Fibroblast of skin of left quadriceps (primary cell): ENCODE results near the gene FAM241B.

Source experiments
- DNase-seq, 2 experiments: peaks; one replicate each; pipeline ENCODE4 v3.0.0-alpha.2; 2013; ENCODE audit warnings: low read depth in 2 of 2

The FAM241B gene, protein sequence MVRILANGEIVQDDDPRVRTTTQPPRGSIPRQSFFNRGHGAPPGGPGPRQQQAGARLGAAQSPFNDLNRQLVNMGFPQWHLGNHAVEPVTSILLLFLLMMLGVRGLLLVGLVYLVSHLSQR

DNA sequence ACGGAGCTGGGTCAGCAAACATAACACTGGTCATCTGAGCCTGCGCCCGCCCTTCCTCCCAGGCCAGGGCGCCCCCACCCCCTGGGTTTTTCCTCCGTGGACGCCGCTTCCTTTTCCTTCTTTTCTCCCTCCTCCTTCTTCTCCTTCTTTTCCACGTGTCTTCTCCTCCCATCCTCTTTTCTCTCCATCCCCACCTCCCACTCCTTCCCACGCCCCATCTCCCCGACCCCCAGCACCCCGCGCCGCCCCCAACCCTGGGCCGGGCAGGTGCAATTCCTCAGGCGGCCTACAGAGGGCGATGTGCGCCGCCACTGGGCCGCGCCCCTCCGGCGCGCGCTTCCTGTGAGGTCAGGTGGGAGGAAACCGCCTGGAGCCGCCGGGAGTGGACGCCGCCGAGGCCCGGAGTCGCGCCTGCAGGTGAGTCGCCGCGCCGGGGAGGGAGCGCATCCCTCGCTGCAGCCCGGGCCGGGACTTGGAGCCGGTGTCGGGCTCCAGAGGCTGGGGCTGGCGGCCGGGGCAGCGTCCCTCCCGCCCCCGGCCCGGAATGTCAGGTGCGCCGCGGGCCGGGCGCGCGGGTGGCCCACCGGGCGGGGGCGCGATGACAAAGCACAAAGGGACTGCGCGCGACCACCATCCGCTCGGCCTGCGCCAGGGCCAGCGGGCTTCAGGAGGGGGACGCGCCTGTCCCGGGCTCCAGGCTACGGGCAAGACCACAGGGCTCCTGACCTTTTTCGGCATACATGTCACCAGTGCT, at the start of gene FAM241B:
FAM241B (plus strand) TSS at position 351 of the 754 bp plus-strand sequence. CDS start 1,497 bp downstream, outside the sequence.
- DNase-seq, result peak in 1 of 2 experiments; percentile 4

DNA sequence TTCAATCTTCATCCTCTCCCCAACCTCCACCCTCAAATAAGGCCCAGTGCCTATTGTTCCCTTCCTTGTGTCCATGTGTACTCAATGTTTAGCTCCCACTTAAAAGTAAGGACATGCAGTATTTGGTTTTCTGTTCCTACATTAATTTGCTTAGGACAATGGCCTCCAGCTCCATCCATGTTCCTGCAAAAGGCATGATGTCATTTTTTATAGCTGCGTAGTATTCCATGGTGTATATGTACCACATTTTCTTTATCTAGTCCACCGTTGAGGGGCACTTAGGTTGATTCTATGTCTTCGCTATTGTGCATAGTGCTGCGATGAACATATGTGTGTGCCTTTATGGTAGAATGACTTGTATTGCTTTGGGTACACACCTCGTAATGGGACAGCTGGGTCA, 49.6 kb upstream of the FAM241B start:
- no peak for DNase-seq

DNA sequence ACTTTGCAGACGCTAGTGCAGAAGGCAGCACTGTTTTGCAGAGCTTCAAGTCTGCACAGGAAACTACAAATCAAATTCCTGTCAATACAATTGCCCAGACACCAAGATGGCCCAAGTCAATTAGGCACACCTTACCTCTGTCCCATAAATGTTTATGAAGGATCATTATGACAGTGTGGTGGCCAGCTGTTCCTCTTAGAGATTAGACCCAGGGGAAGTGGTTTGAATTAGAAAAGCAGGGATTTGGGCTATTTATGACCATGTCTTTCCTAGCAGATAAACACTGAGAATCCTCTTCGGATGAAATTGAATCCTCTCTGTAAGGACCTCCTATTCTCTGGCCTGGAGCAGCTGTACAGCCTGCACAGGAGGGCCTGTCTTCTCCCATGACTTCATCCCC, 46.9 kb upstream of the FAM241B start:
- no peak for DNase-seq

DNA sequence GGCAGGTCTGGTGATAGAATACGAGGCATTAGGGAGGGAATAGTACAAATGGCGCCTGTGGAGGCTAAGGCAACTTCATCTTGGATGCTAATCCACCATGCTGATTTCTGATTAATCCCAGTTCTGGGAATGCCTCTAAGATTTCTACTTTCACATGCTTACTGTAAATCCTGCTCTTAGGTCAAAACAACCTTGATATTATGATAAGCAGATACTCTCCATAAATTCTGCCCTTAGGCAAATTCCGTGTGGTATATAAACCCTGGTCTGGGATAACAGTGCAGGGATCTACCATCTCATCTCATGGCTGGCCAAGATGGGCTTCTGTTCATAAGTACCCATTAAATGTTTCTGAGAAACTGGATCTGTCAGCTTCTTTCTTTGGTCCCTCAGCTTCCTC, 45.4 kb upstream of the FAM241B start:
- no peak for DNase-seq

DNA sequence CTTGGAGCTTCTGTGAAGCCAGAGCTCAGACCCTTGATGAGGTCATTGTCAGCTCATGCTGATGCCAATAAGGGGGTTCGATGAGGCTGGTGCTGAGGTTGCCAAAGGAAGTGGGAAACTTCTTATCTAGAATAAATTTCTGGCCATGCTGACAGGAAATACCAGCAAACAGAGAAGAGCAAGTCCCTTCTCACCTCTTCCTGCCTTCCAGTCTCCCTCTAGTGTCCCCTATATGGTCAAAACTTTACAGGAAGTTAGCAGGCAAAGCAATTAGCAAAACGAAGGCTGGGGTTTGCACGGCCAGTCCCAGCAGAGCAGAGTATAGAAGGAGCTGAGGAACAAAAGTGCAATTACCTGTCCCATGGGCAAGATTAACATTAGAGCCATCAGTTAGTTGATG, 41.7 kb upstream of the FAM241B start:
- DNase-seq, result no peak

DNA sequence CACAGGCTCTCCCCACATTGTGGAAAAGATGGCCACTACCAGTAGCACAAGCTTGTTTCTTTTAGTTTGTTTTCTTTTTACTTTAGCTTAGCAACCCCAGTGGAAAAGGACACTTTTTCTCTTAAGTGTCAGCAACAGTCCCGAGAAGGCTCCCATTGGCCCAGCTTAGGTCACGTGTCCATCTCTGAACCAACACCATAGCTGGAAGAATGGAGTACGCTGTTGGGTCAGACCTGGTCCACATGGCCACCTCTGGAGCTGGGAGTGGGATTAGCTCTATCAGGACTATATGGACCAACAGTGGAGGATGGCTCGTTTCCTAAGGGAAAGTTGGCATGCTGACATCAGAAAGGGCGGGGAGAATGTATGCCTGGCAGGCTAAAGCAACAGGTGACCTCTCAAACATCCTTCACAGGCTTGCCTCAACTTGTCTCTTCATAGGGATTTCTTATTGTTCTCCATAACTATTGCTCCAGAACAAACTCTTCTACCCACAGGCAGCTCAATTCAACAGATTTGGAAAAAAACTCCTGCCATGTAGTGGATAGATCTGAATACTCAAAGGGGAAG, 29.2 kb upstream of the FAM241B start:
- DNase-seq, result no peak

DNA sequence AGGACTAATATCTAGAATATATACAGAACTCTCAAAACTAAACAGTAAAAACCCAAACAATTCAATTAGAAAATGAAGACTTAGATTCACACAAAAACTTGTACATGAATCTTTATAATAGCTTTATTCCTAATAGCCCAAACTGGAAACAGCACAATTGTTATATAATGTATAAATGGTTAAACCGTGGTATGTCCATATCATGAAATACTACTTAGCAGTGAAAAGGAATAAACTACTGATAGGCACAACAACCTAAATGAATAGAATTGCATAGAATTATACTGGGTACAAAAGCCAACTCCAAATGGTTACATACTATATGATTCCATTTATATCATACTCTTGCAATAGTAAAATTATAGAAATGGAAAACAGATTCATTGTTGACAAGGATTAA, 21.0 kb upstream of the FAM241B start:
- no peak for DNase-seq

DNA sequence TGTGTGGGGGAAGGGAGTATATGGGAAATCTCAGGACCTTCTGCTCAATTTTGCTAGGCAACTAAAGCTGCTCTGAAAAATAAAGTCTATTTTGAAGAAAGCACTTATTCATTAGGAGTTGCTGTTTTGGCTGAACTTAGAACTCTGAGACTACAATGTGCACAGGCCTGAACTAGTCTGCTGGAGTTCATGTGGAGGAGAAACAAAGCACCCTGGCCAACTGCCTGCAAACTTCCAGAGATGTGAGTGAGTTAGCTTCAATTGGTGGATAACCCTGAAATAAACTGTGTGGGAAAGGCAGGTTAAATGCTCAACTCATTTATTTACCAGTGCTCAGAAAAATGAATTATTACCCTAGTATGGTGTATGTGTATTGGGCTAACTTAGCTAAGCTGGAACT, 17.3 kb upstream of the FAM241B start:
- DNase-seq, result no peak

DNA sequence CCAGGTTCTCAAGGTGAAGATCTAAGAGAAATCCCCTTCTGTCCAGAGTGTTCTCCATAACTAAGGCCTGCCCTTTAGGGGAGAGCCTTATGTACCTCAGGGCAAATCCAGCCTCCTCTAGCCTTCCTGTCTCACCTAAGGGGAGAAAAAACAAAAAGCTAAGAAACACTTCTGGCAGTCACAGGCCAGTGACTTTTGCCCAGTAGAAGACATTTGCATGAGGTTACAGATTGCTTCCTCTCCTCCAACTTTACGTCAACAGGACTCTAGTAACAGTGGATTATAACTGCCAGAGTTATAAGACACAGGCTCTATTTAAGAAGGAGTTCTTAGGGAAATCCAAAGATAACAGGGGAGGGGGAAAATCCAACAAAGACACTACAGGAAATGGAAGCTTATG, 15.9 kb upstream of the FAM241B start:
- no peak for DNase-seq

DNA sequence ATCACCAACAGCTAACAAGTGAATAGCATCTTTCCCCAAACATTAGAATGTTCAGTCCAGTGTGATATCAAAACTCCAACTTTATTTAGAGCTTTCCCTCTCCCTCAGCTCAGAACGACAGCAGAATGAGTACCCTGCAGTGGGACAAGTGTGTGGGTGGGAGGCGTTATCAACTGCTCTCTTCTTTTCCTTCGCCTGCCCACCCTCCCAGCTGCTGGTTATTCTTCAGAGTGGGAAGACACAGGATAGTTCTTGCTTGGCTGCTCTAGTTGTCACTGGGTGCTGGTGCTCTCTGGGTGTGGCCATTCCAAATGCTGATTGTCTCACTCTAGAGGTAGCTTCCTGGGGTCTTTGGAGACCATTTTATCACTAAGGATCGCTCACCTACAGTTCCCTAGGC, 13.7 kb upstream of the FAM241B start:
- no peak for DNase-seq

DNA sequence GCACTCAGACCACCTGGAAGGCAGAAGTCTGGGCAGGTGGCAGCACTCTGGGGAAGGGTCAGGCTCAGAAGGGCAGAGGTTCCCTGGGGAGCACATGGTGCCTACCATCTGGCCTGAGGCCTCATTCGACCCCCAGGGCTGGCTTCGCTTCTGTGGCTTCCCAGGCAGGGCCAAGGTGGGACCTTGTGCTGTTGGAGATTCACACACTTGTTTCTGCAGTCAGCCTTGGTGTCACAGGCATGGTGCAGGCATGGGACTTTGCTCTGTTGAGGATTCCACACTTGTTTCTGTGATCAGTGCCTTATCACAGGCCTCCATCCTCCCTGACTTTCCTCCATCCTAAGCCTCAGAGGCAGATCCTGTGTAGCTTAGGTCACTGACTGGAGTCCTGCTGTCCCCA, 11.3 kb upstream of the FAM241B start:
- DNase-seq, result no peak

DNA sequence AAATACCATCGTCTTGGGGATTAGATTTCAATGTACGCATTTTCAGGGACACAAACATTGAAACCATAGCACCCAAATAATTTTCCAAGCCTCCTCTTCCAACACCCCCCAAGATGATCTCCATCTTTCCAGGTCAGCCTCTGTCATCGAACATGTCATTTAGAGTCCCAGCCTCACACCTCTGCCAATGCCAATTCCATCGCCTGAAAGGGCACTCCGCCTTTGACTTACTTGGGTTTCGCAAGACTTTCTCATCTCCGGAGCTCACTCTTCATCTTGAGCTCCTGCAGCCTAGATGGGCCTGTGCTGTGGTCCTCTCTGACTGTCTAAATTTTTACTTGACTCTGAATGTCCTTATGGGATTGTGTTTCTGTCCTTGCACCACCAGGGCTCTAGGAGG, 10.4 kb upstream of the FAM241B start:
- no peak for DNase-seq

DNA sequence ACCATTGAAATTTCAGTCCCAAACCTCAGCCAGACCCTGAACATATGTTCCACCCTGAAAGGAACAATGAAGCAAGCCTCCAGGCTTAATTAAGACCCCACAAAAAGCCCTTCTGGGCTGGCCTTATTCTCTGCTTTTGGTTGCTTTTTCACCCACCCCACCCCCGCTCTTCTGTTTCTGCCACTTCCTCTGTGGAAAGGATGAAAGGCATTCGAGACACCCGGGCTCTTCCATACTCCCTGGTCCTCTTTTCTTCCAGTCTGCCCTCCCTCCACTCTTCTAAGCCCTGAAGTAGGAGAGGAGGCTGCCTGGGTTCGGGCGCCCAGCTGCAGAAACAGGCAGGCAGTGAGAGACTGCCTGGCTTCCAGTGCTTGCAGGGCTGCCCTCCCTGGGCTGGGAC, 9.4 kb upstream of the FAM241B start:
- DNase-seq, result no peak

DNA sequence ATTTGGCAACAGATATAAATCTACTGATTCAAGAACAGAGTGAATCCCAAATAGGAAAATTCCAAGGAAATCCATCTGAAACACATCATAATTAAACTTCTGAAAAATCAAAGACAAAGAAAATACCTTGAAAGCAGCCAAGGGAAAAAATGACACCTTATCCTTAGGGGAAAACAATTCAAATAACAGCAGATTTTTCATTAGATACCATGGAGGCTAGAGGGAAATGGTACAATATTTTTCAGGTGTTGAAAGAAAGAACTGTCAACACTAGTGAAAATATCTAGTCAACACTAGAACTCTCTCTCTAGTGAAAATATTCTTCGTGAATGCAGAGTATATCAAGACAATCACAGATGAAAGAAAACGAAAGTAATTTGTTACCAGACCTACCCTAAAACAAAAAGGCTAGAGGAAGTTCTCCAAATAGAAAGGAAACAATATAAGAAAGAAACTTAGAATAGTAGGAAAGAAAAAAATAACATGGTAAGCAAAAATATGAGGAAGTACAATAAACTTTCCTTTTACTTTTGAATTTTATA, 5.7 kb upstream of the FAM241B start:
- no peak for DNase-seq

DNA sequence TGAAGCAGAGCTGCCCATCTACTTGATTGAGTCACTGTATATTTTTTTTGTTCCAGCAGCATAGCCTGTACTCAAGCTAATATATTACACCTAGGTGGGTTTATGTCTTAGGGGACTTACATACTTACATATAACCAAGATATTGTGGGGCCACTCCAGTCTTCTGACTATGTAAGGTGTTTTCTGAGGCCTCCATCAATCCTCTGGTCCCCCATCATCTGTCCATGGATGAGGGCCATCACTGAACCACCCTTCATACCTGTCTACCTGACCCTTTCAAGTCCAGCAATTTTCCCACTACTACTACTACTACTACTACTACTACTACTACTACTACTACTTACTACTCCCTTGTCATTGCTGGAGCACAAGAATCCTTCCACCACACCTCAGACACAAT, 3.2 kb upstream of the FAM241B start:
- DNase-seq, result no peak

DNA sequence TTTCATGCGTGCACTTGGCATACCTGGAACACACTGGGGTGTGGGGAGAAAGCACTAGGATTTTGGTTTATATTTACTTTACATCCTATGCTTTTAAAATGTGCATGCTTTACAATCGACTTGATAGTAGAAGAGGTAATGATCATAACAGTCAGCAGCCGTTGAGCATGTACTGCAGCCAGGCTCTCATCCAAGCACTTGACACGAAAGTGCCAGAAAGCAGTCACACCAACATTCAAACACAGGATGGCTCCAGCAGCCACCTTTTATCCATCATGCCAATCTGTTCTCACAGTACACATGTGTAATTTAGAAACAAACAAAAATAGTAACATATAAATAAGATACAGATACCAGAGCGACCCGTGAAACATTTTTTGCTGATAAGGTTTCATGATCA, 1.2 kb upstream of the FAM241B start:
- no peak for DNase-seq

DNA sequence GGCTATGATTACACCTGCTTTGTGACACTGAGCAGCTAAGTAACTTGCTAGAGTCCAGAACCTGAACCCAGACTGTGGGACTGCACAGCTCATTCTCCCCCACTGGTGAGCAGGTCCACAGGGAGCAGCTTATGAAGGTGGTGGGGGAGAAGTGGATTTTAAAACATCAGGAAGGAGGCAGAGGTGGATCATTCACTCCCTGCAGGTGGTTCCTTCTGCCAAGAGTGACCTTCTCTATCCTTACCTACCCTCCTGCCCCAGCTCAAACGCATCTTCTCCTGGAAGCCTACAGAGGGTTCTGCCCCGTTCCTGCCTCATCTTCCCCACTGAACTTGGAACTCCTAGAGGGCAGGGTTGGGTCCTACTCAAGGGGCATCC, 539 bp upstream of the FAM241B start:
- no peak for DNase-seq

DNA sequence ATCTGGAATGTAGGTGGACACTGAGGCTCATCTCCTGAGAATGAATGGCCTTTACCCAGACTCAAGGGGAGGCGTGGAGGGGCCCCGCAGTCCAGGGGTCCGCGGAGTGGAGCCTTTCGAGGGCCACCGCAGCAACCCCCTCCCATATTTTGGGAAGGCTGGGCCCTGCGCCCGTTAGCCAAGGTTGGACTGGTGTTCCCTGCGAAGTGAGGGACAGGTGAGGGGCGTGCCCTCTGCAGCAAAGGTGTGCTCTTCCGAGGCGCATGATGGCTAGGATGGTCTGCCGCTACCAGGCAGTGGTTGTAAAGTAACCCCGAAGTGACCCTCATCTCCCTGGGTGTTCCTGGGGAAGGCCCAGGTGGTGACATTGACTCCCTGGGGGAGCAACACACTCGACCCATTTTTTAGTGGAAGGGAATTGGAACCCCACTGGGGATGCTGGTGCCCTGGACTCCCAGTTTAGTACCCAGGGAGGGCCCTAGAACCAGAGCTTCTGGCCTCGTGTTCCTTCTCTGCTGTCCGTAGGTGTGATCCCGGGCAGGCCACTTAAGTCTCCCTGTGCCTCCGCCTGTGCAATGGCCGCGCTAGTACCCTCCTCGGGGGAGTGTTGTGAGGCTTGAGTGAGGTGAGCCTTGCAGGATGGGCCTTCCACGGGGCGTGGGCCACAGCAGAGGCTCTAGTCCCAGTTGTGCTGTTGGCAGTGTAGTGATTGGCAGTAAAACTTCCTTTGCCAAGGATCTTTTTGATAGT, 779 bp downstream of the FAM241B start:
- no peak for DNase-seq

DNA sequence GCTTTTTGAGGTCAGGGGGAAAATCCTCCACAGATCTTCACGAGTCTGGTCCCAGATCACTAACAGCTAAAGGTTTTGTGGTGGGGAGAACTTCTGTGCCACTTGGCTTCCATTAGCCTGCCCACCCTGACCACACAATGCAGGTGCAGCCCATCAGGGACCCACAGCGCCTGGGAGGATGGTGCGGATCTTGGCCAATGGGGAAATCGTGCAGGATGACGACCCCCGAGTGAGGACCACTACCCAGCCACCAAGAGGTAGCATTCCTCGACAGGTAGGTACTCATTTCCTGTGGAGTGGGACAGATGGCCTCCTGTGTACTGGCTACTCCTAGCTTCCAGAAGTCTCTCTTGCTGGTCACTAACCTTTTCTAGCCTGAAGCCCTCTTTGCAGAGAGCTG, 1.5 kb downstream of the FAM241B start:
- DNase-seq, result no peak

DNA sequence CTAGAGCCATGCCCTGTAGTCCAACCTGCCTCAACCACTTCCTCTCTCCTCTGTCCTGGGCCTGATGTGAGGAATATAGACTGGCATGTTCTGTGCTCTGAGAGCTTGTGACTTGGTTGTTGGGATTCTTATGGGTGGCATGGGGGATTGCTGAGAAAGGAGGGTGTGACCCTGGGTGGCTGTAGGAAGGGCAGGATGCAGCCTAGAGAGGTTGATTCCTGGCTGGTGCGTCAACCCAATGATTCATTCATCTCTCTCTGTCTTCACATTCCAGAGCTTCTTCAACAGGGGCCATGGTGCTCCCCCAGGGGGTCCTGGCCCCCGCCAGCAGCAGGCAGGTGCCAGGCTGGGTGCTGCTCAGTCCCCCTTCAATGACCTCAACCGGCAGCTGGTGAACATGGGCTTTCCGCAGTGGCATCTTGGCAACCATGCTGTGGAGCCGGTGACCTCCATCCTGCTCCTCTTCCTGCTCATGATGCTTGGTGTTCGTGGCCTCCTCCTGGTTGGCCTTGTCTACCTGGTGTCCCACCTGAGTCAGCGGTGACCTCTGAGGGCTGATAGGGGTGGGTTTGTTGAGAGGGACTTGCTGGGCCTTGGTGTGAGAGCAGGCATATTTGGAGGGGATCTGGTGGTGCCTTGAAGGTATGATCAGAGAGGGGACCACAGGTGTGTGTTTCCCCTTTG, 2.6 kb downstream of the FAM241B start:
- DNase-seq, result no peak

DNA sequence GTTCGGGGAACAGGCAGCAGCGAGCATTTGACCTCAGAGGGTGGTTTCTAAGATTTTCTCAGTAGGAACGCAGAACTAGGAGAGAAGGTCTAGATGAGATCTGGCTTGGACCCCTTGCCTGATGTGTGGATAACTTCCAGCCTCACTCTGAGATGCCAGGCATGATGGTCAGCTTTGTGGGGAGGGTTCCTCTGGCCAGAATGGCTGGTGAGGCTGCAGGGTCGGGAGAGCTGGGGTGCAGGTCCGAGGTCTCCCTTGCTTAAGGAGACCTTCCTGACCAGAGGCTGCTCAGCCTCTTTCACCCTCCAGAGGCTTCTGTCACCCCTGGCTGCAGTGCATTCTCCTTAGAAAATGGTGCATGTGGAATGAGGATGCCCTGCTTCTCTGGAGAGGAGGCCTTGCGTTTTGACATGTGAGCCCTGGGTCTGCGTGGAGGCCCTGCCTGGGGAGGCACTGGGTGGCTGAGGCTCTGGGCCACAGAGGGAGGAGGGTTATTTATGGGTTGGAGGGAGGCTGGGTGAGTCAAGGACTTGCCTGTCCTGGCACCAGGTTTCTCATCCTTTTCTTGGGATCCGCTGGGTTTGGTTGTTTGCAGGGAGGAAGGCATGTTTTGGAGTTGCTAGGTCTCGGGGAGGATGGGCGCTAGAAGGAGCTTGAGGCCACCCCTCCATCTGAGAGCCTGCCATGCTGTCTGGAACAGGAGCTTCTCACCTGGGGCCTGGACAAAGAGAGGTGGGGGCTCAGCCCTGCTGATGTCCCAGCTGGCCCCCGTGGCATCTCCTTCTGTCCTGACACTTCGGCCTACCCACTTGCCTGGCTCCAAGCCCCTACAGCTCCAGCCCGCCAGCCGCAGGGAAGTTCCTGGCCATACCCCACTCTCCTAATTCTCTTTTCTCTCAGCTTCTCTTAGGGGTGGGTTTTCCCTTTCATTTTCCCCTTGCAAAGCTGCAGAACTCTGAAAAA, 3.9 kb downstream of the FAM241B start:
- no peak for DNase-seq
